Transverse colon (tissue), 4 donors: Measurements from ENCODE around the gene PPP1R37. TPM values are rescaled to one million over a fixed set of nuclear protein-coding genes. Genes with fewer than 3 reads are reported as not detected.
A peak's percentile ranks its signal among the peaks of the same experiment; 100 is the strongest.

Experiments used
- DNase-seq: peaks from one replicate; pipeline ENCODE4 v3.0.0-alpha.2; 2019
- H3K27ac ChIP-seq, 4 donors: fragments of 200-600 bp; sonication (generic); 2 replicates each; pipeline ENCODE4 v1.5.1; 2016 to 2018; ENCODE audit warnings: inconsistent platforms in 4 of 4
- H3K27me3 ChIP-seq: fragments of 200-600 bp; sonication (generic); 2 replicates; pipeline ENCODE4 v1.5.1; 2017; ENCODE audit warnings: inconsistent platforms
- H3K36me3 ChIP-seq, 4 donors: fragments of 200-600 bp; sonication (generic); 2 replicates each; pipeline ENCODE4 v1.5.1; 2017 to 2019; ENCODE audit warnings: inconsistent platforms in 4 of 4
- H3K4me1 ChIP-seq, 4 donors: fragments of 200-600 bp; sonication (generic); 2 replicates each; pipeline ENCODE4 v1.5.1; 2017 to 2020; ENCODE audit warnings: inconsistent platforms in 4 of 4
- H3K4me3 ChIP-seq, 4 donors: fragments of 200-600 bp; sonication (generic); 1 replicate in 1 of 4; 2 replicates in 3 of 4; pipeline versions ENCODE4 v1.5.1 to v1.6.1; 2017 to 2019; ENCODE audit warnings: inconsistent platforms in 4 of 4
- H3K9me3 ChIP-seq, 2 donors: fragments of 200-600 bp; sonication (generic); 2 replicates each; pipeline ENCODE4 v1.5.1; 2017 to 2019; ENCODE audit warnings: inconsistent platforms in 2 of 2
- EP300 ChIP-seq: sonication (generic); formaldehyde crosslinking; IDR thresholded peaks from one replicate; pipeline ENCODE4 v1.6.1; 2017; ENCODE audit warnings: antibody characterized with exemption, low read depth
- POLR2A ChIP-seq: fragments of 450-650 bp; IDR thresholded peaks from one replicate; pipeline ENCODE4 v1.6.1; 2016; ENCODE audit warnings: antibody characterized with exemption, mild to moderate bottlenecking, moderate library complexity
- POLR2AphosphoS5 ChIP-seq, 3 donors: sonication (generic); formaldehyde crosslinking; IDR thresholded peaks; one replicate each; pipeline ENCODE4 v1.6.1; 2016; ENCODE audit warnings: antibody characterized with exemption in 3 of 3
- WGBS, 2 donors: methylation state at CpG; one replicate each; pipeline ENCODE4 v1.1.5; 2018; ENCODE audit warnings: low coverage in 1 of 2; 5-methylcytosine and 5-hydroxymethylcytosine counted together
- in situ Hi-C, 4 donors: fragments of 200-750 bp; cut with MboI; loops; one replicate each; pipeline versions ENCODE4 v1.15.0 to v1.15.1; 2017; ENCODE audit warnings: low sequenced_read_pairs in 3 of 4, low pct_ligation_motif_present in 1 of 4, low pct_unique_long_range_greater_than_20kb in 1 of 4
- intact Hi-C: fragments of 100-400 bp; cut with DNase I; formaldehyde crosslinking; loops from one replicate; pipeline ENCODE4 v1.15.1; 2023; ENCODE audit warnings: low total_unique reads
- total RNA-seq, 4 donors: library from RNA; depleted of rRNA; stranded (reverse); fragments of >200 nt; gene quantifications; one replicate each; pipeline ENCODE4 v1.1.0, GENCODE V29; 2016
- TF ChIP-seq, protein P1 (sequence below), 5 experiments: fragments of 200-600 bp in 3 of 5; fragments of 450-650 bp in 2 of 5; sonication (generic) in 3 of 5; IDR thresholded peaks; 1 replicate in 2 of 5; 2 replicates in 3 of 5; pipeline ENCODE4 v1.5.1; 2016 to 2017; ENCODE audit warnings: antibody characterized with exemption in 5 of 5, inconsistent platforms in 3 of 5, mild to moderate bottlenecking in 2 of 5, moderate library complexity in 1 of 5

Gene PPP1R37
- total RNA-seq, 4 donors from 2014 or later, result 31.1 to 92.5 (median 45.2) TPM

DNA sequence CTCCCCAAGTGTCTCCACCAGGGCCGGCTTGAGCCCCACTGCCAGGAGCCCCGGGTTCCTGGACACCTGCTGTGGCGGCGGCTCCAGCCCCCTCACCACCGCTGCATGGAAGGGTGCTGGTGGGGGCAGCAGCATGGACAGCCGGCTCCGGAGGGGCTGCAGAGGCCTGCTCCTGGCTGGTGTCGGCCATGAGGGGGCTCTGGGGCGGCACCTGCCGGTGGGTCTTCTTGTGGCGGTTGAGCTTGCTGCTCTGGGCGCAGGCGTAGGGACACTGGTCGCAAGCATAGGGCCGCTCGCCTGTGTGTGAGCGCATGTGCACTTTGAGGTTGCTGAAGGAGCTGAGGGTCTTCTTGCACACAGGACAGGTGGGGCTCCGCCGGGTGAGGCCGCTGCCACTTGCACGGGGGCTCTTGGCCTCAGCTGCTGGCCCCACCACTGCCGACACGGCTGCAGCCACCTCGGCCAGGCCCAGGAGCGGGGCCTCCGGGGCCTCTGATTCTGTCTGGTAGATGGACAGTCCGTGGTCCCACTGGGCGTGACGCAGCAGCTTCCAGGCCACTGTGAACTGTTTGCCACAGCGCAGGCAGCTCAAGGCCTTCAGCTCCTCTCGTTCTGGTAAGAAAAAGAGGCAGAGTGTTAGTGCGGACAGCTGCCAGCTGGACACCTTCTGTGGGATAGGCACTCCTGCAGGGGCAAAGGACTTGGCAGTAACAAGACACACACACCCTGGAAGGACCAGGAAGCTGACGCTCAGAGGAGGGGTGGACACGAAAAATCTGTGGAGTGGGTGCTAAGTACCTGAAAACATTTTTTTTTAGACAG is 20.8 kb upstream of the PPP1R37 start:
- Histone ChIP-seq H3K36me3 (peaks cover 0 to 47% (median 15%) of the 10 kb centered on the region in 4 donors), H3K27ac (no peak overlapping the region), H3K4me1 (peaks cover 7 to 23% (median 15%) of the 10 kb centered on the region in 4 donors), H3K4me3 (no peak overlapping the region), H3K27me3 (no peaks in the 10 kb centered on the region), H3K9me3 (no peaks in the 10 kb centered on the region)
- 91% methylated on average over 25 of the region's 34 CpGs; no CpG with 5 or more reads in 1 of the 2 donors for WGBS, 2 donors
- no peak for TF ChIP-seq EP300
- intact Hi-C loops, result no loop called here
- no peak for DNase-seq
- in situ Hi-C loops, result no loop called here

GRCh38 chr19:45074744-45075300 is 18.2 kb upstream of the PPP1R37 start:
- DNase-seq, result no peak
- WGBS, 2 donors, result 57 to 94% methylated on average over 3 to 11 of the region's 11 CpGs
- Histone ChIP-seq H3K36me3 (peaks cover 0 to 21% (median 7%) of the 10 kb centered on the region in 4 donors), H3K4me1 (peaks cover 7 to 37% (median 31%) of the 10 kb centered on the region in 4 donors), H3K27me3 (no peaks in the 10 kb centered on the region), H3K9me3 (no peaks in the 10 kb centered on the region), H3K4me3 (peak overlapping the region in 3 of 4 donors; percentile 5 to 68 (median 65)), H3K27ac (peak overlapping the region; percentile 88 to 92 (median 89))
- no peak for TF ChIP-seq POLR2AphosphoS5 (IDR thresholded peaks at IDR 0.05)
- TF ChIP-seq, protein P1, sequence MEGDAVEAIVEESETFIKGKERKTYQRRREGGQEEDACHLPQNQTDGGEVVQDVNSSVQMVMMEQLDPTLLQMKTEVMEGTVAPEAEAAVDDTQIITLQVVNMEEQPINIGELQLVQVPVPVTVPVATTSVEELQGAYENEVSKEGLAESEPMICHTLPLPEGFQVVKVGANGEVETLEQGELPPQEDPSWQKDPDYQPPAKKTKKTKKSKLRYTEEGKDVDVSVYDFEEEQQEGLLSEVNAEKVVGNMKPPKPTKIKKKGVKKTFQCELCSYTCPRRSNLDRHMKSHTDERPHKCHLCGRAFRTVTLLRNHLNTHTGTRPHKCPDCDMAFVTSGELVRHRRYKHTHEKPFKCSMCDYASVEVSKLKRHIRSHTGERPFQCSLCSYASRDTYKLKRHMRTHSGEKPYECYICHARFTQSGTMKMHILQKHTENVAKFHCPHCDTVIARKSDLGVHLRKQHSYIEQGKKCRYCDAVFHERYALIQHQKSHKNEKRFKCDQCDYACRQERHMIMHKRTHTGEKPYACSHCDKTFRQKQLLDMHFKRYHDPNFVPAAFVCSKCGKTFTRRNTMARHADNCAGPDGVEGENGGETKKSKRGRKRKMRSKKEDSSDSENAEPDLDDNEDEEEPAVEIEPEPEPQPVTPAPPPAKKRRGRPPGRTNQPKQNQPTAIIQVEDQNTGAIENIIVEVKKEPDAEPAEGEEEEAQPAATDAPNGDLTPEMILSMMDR (IDR thresholded peaks at IDR 0.05), result no peak
- TF ChIP-seq EP300, result no peak
- TF ChIP-seq POLR2A, result no peak
- intact Hi-C loops, result loop anchor here (5.0 kb wide), 1 partner anchor 33 kb away; no protein-coding TSS in a partner anchor
- in situ Hi-C loops, result no loop called here

GRCh38 chr19:45075301-45076028 is 17.5 kb upstream of the PPP1R37 start:
- H3K4me1 ChIP-seq, result peaks cover 7 to 43% (median 37%) of the 10 kb centered on the region in 4 donors
- DNase-seq, result peak; percentile 92
- H3K27me3 ChIP-seq, result no peaks in the 10 kb centered on the region
- H3K36me3 ChIP-seq, result peaks cover 0 to 15% (median 4%) of the 10 kb centered on the region in 4 donors
- H3K9me3 ChIP-seq, result no peaks in the 10 kb centered on the region
- peak overlapping the region; percentile 31 to 68 (median 57) for H3K4me3 ChIP-seq
- peak; percentile 75 for TF ChIP-seq POLR2A
- TF ChIP-seq, protein P1 (IDR thresholded peaks at IDR 0.05), result no peak
- TF ChIP-seq POLR2AphosphoS5 (IDR thresholded peaks at IDR 0.05), result peak; percentile 58 to 84 (median 82)
- 6 to 7% methylated on average over 6 to 24 of the region's 26 CpGs for WGBS, 2 donors
- peak overlapping the region; percentile 88 to 92 (median 89) for H3K27ac ChIP-seq
- in situ Hi-C loops (no loop called here), intact Hi-C loops (loop anchor here (5.0 kb wide), 1 partner anchor 33 kb away; no protein-coding TSS in a partner anchor)

GRCh38 chr19:45076029-45076850 is 16.7 kb upstream of the PPP1R37 start, which contains the start of gene ZNF296:
Gene ZNF296, minus strand, starts transcription at chr19:45076478. Its CDS starts 105 bp downstream, at chr19:45076373.
- DNase-seq, result peak; percentile 93

More at GRCh38 chr19:45076029-45076850, 16.7 kb upstream of the PPP1R37 start, which contains the start of gene ZNF296:
- WGBS, 2 donors, result 2% methylated on average over 48 of the region's 81 CpGs; no CpG with 5 or more reads in 1 of the 2 donors
- in situ Hi-C loops, result no loop called here
- H3K4me3 ChIP-seq, result peak within 1 kb of the TSS; percentile 31 to 68 (median 57)
- no peaks in the 10 kb centered on the region for H3K9me3 ChIP-seq
- H3K4me1 ChIP-seq, result peaks cover 7 to 51% (median 39%) of the 10 kb centered on the region in 4 donors
- no peaks in the 10 kb centered on the region for H3K27me3 ChIP-seq
- H3K27ac ChIP-seq, result peak within 1 kb of the TSS; percentile 88 to 92 (median 89)
- TF ChIP-seq, protein P1 (IDR thresholded peaks at IDR 0.05), result no peak
- TF ChIP-seq POLR2A (peak; percentile 48), EP300 (no peak), POLR2AphosphoS5 (IDR thresholded peaks at IDR 0.05) (peak; percentile 82 to 91 (median 87))
- H3K36me3 ChIP-seq, result peaks cover 0 to 9% (median 3%) of the 10 kb centered on the region in 4 donors
- intact Hi-C loops, result loop anchor here (5.0 kb wide), 1 partner anchor 34 kb away; no protein-coding TSS in a partner anchor
